HepG2 (cell line): ENCODE measurements around the gene FIZ1. TPM values are rescaled to one million over a fixed set of nuclear protein-coding genes. Genes with fewer than 3 reads are reported as not detected.
A peak's percentile ranks its signal among the peaks of the same experiment; 100 is the strongest.

ENCODE experiments used
- EZH2 ChIP-seq: conservative IDR thresholded peaks from 2 replicates; pipeline ENCODE4 v1.6.1; 2012; ENCODE audit warnings: mild to moderate bottlenecking, low read depth, low read length, moderate library complexity
- GPN1 ChIP-seq: sonication (generic); formaldehyde crosslinking; IDR thresholded peaks from 2 replicates; pipeline ENCODE4 v1.5.1; 2020; ENCODE audit warnings: missing genetic modification reagents, borderline replicate concordance
- KLF9 ChIP-seq: IDR thresholded peaks from 2 replicates; pipeline ENCODE4 v1.6.1; 2016; ENCODE audit warnings: low read depth
- SMYD3 ChIP-seq: sonication (generic); formaldehyde crosslinking; IDR thresholded peaks from 2 replicates; pipeline ENCODE4 v1.8.1; 2023; ENCODE audit warnings: mild to moderate bottlenecking, missing genetic modification reagents
- ZFP62 ChIP-seq: sonication (generic); formaldehyde crosslinking; IDR thresholded peaks from 2 replicates; pipeline ENCODE4 v1.4.0; 2020; ENCODE audit warnings: missing genetic modification reagents
- ZFP82 ChIP-seq: sonication (generic); formaldehyde crosslinking; IDR thresholded peaks from 2 replicates; pipeline ENCODE4 v1.5.1; 2020; ENCODE audit warnings: mild to moderate bottlenecking, missing genetic modification reagents, borderline replicate concordance
- ZNF607 ChIP-seq: sonication (generic); formaldehyde crosslinking; IDR thresholded peaks from 2 replicates; pipeline ENCODE4 v1.5.1; 2020; ENCODE audit warnings: missing genetic modification reagents, mild to moderate bottlenecking, borderline replicate concordance
- ZNF703 ChIP-seq: sonication (generic); formaldehyde crosslinking; IDR thresholded peaks from 2 replicates; pipeline ENCODE4 v1.5.1; 2020; ENCODE audit warnings: missing genetic modification reagents, mild to moderate bottlenecking, moderate library complexity, borderline replicate concordance
- ZNF773 ChIP-seq: sonication (generic); formaldehyde crosslinking; IDR thresholded peaks from 2 replicates; pipeline ENCODE4 v1.4.0; 2020; ENCODE audit warnings: missing genetic modification reagents, borderline replicate concordance
- ZNF879 ChIP-seq: sonication (generic); formaldehyde crosslinking; IDR thresholded peaks from 2 replicates; pipeline ENCODE4 v1.8.1; 2023; ENCODE audit warnings: missing genetic modification reagents
- polyA plus RNA-seq, 8 experiments: library from polyadenylated mRNA; depleted of rRNA in 3 of 8; stranded (reverse) in 7 of 8; unstranded in 1 of 8; fragments of >200 nt; fragmentation: Illumina TruSeq in 4 of 8; extraction: Trizol in 4 of 8; gene quantifications; 2 replicates each; pipeline versions ENCODE4 v1.2.1 to v1.2.3, GENCODE V29; 2011 to 2016; ENCODE audit warnings: low read depth in 4 of 8, missing spikeins in 1 of 8, mixed read lengths in 1 of 8; ENCODE audit not compliant: insufficient read depth in 1 of 8
- total RNA-seq, 5 experiments: library from RNA; depleted of rRNA; stranded (reverse); fragments of >200 nt; fragmentation: Illumina TruSeq; extraction: Trizol; gene quantifications; 2 replicates each; pipeline ENCODE4 v1.2.3, GENCODE V29; 2016; ENCODE audit warnings: low read depth in 1 of 5
- TF ChIP-seq, protein P1 (sequence below): fragments of 450-650 bp; IDR thresholded peaks from 2 replicates; pipeline ENCODE4 v1.6.1; 2017; ENCODE audit warnings: mild to moderate bottlenecking
- TF ChIP-seq, protein P2 (sequence below): IDR thresholded peaks from 2 replicates; pipeline ENCODE4 v1.6.1; 2012; ENCODE audit warnings: low read depth, low read length, improper control_type of control experiment
- TF ChIP-seq, protein P3 (sequence below): sonication (generic); formaldehyde crosslinking; IDR thresholded peaks from 2 replicates; pipeline ENCODE4 v1.4.0; 2020; ENCODE audit warnings: mild to moderate bottlenecking, missing genetic modification reagents
- TF ChIP-seq, protein P4 (sequence below): sonication (generic); formaldehyde crosslinking; IDR thresholded peaks from 2 replicates; pipeline ENCODE4 v1.8.1; 2022; ENCODE audit warnings: low read depth, mild to moderate bottlenecking, missing genetic modification reagents
- TF ChIP-seq, protein P5 (sequence below): sonication (generic); formaldehyde crosslinking; conservative IDR thresholded peaks from 2 replicates; pipeline ENCODE4 v1.8.0; 2022; ENCODE audit warnings: mild to moderate bottlenecking, moderate library complexity, missing genetic modification reagents

Gene FIZ1
- total and polyA plus RNA-seq, 2 of the 13 experiments (the other 11 are each of a cell fraction or from before 2014, with no cell fraction given): 3.6 to 5.9 TPM

DNA sequence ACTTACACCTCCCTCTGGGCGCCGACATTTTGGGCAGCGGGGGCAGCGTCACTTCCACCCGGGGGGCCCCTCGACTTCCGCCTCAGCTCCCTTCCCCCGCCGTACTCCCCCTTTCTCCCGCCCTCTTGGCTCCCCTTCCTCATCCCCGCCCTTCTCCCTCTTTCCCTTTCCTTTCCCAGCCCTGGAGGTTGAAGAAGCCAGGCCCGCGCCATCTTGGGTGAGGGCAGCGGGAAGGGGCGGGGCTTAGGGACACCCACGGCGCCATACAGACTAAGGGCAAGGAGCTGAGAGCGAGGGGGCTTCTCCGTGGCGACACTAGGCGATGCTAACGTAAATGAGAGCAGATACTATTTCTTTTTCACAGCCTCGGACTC lies at the start of gene FIZ1 (continued):
- TF ChIP-seq GPN1 (no peak), ZNF773 (CRISPR knock-in tag) (no peak), ZNF703 (0 out of 2 replicates have a peak, but pooled peaks have one; percentile 49), ZFP62 (no peak), ZNF607 (CRISPR knock-in tag) (no peak), ZFP82 (CRISPR knock-in tag) (no peak), SMYD3 (CRISPR knock-in tag) (no peak), EZH2 (no peak), KLF9 (CRISPR knock-in tag) (no peak), ZNF879 (CRISPR knock-in tag) (0 out of 2 replicates have a peak, but pooled peaks have one; percentile 51)
- TF ChIP-seq, protein P1, sequence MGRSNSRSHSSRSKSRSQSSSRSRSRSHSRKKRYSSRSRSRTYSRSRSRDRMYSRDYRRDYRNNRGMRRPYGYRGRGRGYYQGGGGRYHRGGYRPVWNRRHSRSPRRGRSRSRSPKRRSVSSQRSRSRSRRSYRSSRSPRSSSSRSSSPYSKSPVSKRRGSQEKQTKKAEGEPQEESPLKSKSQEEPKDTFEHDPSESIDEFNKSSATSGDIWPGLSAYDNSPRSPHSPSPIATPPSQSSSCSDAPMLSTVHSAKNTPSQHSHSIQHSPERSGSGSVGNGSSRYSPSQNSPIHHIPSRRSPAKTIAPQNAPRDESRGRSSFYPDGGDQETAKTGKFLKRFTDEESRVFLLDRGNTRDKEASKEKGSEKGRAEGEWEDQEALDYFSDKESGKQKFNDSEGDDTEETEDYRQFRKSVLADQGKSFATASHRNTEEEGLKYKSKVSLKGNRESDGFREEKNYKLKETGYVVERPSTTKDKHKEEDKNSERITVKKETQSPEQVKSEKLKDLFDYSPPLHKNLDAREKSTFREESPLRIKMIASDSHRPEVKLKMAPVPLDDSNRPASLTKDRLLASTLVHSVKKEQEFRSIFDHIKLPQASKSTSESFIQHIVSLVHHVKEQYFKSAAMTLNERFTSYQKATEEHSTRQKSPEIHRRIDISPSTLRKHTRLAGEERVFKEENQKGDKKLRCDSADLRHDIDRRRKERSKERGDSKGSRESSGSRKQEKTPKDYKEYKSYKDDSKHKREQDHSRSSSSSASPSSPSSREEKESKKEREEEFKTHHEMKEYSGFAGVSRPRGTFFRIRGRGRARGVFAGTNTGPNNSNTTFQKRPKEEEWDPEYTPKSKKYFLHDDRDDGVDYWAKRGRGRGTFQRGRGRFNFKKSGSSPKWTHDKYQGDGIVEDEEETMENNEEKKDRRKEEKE: no peak
- TF ChIP-seq, protein P2, sequence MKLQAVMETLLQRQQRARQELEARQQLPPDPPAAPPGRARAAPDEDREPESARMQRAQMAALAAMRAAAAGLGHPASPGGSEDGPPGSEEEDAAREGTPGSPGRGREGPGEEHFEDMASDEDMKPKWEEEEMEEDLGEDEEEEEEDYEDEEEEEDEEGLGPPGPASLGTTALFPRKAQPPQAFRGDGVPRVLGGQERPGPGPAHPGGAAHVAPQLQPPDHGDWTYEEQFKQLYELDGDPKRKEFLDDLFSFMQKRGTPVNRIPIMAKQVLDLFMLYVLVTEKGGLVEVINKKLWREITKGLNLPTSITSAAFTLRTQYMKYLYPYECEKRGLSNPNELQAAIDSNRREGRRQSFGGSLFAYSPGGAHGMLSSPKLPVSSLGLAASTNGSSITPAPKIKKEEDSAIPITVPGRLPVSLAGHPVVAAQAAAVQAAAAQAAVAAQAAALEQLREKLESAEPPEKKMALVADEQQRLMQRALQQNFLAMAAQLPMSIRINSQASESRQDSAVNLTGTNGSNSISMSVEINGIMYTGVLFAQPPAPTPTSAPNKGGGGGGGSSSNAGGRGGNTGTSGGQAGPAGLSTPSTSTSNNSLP: no peak
- TF ChIP-seq, protein P3, sequence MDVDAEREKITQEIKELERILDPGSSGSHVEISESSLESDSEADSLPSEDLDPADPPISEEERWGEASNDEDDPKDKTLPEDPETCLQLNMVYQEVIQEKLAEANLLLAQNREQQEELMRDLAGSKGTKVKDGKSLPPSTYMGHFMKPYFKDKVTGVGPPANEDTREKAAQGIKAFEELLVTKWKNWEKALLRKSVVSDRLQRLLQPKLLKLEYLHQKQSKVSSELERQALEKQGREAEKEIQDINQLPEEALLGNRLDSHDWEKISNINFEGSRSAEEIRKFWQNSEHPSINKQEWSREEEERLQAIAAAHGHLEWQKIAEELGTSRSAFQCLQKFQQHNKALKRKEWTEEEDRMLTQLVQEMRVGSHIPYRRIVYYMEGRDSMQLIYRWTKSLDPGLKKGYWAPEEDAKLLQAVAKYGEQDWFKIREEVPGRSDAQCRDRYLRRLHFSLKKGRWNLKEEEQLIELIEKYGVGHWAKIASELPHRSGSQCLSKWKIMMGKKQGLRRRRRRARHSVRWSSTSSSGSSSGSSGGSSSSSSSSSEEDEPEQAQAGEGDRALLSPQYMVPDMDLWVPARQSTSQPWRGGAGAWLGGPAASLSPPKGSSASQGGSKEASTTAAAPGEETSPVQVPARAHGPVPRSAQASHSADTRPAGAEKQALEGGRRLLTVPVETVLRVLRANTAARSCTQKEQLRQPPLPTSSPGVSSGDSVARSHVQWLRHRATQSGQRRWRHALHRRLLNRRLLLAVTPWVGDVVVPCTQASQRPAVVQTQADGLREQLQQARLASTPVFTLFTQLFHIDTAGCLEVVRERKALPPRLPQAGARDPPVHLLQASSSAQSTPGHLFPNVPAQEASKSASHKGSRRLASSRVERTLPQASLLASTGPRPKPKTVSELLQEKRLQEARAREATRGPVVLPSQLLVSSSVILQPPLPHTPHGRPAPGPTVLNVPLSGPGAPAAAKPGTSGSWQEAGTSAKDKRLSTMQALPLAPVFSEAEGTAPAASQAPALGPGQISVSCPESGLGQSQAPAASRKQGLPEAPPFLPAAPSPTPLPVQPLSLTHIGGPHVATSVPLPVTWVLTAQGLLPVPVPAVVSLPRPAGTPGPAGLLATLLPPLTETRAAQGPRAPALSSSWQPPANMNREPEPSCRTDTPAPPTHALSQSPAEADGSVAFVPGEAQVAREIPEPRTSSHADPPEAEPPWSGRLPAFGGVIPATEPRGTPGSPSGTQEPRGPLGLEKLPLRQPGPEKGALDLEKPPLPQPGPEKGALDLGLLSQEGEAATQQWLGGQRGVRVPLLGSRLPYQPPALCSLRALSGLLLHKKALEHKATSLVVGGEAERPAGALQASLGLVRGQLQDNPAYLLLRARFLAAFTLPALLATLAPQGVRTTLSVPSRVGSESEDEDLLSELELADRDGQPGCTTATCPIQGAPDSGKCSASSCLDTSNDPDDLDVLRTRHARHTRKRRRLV (CRISPR knock-in tag): no peak; the same call in 1 of the 2 replicates
- TF ChIP-seq, protein P4, sequence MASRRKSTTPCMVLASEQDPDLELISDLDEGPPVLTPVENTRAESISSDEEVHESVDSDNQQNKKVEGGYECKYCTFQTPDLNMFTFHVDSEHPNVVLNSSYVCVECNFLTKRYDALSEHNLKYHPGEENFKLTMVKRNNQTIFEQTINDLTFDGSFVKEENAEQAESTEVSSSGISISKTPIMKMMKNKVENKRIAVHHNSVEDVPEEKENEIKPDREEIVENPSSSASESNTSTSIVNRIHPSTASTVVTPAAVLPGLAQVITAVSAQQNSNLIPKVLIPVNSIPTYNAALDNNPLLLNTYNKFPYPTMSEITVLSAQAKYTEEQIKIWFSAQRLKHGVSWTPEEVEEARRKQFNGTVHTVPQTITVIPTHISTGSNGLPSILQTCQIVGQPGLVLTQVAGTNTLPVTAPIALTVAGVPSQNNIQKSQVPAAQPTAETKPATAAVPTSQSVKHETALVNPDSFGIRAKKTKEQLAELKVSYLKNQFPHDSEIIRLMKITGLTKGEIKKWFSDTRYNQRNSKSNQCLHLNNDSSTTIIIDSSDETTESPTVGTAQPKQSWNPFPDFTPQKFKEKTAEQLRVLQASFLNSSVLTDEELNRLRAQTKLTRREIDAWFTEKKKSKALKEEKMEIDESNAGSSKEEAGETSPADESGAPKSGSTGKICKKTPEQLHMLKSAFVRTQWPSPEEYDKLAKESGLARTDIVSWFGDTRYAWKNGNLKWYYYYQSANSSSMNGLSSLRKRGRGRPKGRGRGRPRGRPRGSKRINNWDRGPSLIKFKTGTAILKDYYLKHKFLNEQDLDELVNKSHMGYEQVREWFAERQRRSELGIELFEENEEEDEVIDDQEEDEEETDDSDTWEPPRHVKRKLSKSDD (CRISPR knock-in tag): peak; percentile 41; the same call in 1 of the 2 replicates
- TF ChIP-seq, protein P5, sequence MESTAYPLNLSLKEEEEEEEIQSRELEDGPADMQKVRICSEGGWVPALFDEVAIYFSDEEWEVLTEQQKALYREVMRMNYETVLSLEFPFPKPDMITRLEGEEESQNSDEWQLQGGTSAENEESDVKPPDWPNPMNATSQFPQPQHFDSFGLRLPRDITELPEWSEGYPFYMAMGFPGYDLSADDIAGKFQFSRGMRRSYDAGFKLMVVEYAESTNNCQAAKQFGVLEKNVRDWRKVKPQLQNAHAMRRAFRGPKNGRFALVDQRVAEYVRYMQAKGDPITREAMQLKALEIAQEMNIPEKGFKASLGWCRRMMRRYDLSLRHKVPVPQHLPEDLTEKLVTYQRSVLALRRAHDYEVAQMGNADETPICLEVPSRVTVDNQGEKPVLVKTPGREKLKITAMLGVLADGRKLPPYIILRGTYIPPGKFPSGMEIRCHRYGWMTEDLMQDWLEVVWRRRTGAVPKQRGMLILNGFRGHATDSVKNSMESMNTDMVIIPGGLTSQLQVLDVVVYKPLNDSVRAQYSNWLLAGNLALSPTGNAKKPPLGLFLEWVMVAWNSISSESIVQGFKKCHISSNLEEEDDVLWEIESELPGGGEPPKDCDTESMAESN (CRISPR knock-in tag): no peak; the same call in 1 of the 2 replicates
